ACHN (cell line): ENCODE measurements around the gene DYNC1H1.

Experiments
- DNase-seq: peaks from one replicate; pipeline ENCODE4 v3.0.0-alpha.2; 2015
- in situ Hi-C: cut with HindIII; loops from 2 replicates; pipeline ENCODE4 v1.10.0; 2017; ENCODE audit warnings: low sequenced_read_pairs, low pct_ligation_motif_present, low pct_unique_long_range_greater_than_20kb

Gene DYNC1H1

DNA sequence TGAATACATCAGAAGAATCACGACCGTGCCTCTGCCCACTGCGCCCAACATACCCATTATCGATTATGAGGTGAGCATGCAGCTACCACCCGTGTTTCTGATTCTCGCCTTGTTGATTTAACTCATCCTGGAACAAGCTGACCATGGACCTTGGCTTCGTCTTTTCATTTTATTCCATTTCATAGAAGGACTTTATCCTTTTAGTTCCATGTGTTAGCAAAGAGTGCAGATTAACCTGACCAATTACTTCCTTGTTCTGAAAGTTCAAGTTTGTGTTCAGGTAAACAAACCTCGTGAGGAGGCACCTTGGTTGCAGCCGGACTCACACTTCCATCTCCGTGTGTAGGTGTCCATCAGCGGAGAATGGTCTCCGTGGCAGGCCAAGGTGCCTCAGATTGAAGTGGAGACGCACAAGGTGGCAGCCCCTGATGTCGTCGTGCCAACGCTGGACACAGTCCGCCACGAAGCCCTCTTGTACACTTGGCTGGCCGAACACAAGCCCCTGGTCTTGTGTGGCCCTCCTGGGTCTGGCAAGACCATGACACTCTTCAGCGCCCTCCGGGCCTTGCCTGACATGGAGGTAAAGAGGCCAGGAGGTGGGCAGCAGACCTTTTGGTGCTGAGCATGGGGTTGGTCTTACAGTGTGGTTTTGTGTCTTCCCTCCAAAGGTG lies 52.2 kb downstream of the DYNC1H1 start:
- no peak for DNase-seq
- in situ Hi-C loops, result no loop called here

DNA sequence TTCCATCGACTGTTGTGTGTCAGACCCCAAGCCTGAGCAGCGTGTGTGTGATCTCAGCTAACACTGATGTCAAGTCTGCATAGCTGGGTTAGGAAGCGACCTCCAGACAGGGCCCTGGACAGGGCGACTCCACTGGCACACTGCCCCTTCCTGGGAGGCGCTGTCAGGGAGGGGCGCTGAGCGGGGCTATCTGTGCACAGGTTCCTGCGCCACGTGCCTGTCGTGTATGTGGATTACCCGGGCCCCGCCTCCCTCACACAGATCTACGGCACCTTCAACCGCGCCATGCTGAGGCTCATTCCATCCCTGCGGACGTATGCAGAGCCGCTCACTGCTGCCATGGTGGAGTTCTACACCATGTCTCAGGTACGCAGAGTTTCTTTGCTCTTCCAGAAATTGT lies 53.9 kb downstream of the DYNC1H1 start:
- in situ Hi-C loops, result no loop called here
- DNase-seq, result no peak

DNA sequence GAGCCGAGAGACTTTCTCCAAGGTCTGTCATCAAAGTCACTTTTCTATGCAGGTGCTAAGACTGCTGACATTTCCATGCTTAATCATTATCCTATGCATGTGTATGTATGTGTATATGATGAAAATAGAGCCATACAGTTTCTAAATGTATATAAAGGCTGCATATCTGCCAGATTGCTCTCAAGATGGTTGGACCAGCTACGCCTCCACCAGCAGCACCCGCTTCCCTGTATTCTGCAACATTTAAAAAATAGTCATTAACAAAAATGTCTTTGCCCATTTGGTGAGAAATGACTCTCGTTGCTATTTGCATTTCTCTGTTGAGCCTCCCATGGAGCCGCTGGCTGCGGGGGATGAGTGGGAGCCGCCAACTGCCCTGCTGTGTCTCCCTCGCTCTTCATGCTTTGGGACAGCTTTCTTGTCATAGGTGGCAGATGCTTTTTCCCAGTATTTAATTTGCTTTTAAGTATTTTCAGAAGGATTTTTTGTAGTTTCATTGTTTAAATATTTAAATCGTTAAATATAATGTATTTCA lies 54.7 kb downstream of the DYNC1H1 start:
- in situ Hi-C loops, result no loop called here

DNA sequence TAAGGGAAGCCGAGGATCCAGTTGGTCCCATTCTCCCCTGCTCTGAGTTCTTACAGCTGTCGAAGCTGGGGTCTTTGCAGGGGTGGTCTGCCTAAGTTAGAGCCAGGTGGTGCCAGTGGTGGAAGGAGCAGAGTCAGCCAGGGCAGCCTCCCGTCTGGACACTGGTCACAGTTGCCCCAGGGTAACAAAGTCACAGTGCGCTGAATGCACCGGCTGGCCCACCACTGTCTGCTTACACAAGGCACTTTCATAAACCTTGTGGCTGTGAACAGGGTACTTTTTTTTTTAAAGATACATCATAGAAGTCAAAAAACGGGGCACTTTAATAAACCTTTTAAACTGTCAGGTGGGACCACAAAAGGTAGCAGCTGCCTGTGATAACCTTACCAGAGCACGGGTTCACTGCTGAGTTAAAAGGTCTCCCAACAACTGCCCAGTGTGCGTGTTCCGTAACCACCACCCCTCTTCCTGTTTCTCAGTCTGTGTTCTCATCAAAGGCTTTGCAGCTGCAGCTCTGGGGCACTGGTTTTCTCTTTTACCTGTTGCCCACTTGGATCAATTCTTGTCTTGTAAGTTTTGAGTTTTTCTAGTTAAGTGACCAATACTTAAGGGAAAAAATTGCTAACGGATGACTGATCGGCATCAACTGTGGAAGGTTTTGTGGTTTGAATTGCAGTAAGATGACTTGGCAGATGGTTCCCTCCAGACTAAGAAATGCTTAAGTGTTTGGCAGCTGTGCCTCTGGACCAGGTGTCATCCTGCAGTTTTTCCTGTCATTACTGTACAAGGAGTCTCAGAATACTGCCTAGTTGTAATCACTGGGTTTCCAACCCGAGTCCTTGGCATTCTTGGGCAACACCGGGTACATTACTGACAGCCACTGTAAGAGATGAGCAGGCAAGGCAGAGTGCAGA lies 55.9 kb downstream of the DYNC1H1 start:
- in situ Hi-C loops, result no loop called here
- DNase-seq, result peak; percentile 95

More for the DNA sequence above, 54.7 kb downstream of the DYNC1H1 start:
- no peak for DNase-seq

DNA sequence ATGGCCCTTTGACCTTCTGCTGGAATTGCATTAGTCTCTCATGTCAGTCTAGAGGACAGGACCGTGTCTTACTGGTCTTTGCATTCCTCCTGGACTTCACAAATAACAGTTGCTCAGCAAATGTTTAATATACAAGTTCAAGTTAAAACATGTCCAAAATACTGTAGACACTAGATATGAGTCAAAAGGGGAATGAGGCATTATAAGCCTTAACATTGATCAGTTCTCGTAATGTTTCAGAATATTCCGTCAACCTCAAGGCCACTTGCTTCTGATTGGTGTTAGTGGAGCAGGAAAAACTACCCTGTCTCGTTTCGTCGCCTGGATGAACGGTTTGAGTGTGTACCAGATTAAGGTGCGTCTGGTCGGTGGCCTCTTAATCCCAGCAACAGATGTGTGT lies 62.6 kb downstream of the DYNC1H1 start:
- in situ Hi-C loops, result no loop called here
- no peak for DNase-seq

DNA sequence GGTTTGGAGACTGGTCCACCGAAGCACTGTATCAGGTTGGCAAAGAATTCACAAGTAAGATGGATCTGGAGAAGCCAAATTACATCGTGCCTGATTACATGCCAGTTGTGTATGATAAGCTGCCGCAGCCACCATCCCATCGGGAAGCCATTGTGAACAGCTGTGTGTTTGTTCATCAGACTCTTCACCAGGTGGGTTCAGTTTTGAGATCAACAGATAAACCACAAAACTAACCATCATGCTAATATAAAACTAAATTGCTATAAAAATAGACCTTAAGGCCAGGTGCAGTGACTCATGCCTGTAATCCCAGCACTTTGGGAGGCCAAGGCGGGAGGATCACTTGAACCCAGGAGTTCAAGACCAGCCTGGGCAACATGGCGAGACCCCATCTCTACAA lies 63.6 kb downstream of the DYNC1H1 start:
- no peak for DNase-seq
- in situ Hi-C loops, result no loop called here

DNA sequence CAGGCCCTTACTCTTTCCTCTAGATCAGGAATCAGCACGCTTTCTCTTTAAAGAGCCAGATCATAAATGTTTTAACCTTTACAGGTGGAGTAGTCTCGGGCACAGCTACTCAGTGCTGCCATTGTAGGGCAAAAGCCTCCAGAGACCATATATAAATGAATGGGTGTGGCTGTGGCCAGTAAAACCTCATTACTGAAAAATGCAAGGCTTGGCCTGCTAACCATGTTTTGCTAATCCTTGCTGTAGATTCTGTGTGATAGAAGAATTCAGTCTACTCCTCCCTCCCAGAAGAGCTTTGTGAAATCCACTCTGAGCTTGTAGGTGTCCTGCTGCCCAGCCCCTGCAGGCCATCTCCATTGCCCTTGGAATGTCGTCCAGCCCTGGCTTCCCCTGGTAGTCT lies 64.4 kb downstream of the DYNC1H1 start:
- in situ Hi-C loops, result no loop called here
- no peak for DNase-seq

DNA sequence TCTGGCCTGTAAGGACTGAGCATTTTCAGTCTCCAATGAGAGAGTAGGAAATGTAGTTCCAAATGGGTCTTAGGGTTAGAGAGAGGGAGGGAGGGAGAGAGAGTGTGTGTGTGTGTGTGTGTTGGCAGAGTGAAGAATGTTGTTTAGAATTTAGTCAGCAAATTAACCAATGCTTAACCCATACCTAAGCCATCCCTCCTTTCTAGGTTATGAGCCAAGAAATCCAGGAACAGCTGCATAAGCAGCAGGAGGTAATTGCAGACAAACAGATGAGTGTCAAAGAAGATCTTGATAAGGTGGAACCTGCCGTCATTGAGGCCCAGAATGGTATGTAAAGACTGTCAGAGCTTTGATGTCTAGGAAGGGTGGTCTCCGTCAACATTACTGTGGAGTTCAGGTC lies 65.6 kb downstream of the DYNC1H1 start:
- no peak for DNase-seq
- in situ Hi-C loops, result no loop called here

DNA sequence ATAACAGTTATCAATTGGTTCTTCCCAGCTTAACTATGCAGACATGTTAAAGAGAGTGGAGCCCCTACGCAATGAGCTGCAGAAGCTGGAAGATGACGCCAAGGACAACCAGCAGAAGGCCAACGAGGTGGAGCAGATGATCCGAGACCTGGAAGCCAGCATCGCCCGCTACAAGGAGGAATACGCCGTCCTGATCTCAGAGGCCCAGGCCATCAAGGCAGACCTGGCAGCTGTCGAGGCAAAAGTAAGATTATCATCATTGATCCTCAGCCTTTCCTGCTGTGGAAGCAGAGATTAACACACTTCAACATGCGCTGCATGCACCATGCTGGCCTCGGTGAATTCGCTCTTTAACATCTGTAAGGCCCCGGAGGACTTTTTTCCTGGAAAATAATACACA lies 68.9 kb downstream of the DYNC1H1 start:
- DNase-seq, result no peak
- in situ Hi-C loops, result no loop called here

DNA sequence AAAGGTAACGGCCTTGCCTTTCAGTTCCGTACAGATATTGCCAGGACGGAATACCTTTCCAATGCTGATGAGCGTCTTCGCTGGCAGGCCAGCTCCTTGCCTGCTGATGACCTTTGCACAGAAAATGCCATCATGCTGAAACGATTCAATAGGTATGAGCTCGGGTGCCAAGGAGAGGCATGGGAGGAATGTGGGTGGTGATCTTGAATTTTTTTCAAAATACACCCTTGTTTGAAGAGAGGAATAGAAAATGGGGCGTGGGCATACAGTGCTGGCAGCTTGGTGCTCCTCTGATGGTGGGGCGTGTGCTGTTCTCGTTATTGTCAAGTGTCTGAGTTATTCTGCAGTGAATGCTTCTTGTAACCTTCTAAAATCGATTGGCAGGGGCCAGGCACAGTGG lies 69.9 kb downstream of the DYNC1H1 start:
- DNase-seq, result peak; percentile 8
- in situ Hi-C loops, result no loop called here

DNA sequence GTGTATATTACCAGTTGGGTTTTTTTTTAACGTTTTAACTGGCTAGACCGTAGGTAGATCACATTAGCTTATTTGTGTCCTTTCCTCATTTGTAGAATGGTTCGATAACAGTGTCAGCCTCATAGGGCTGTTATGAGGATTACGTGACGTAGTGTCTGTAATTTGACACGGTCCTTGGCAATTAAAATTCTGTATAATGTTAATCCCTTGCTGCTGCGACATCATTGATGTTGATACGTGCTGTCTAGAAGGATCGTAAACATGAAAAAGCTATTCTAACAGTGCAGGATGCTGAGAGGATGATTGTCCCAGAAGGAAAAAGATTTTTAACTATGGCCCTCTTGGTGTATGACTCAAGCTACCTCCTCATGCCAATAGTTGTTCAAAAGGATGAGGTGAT lies 71.5 kb downstream of the DYNC1H1 start:
- no peak for DNase-seq

DNA sequence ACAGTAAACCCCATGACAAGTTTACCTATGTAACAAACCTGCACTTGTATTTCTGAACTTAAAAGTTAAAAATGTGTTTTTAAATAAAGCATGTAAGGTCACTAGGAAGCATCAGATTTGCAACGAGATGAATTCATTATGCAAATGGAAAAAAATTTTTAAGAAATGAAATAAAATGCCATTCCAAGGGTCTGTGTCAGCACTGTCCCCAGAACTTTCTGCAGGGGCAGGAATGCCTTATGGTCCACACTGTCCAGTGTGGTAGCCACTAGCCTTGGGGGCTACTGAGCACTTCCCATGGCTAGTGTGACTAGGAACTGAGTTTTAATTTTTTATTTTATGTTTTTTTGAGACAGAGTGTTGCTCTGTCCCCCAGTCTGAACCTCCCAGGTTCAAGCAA lies 73.3 kb downstream of the DYNC1H1 start:
- in situ Hi-C loops, result no loop called here
- DNase-seq, result no peak

More for the DNA sequence above, 71.5 kb downstream of the DYNC1H1 start:
- in situ Hi-C loops, result no loop called here

DNA sequence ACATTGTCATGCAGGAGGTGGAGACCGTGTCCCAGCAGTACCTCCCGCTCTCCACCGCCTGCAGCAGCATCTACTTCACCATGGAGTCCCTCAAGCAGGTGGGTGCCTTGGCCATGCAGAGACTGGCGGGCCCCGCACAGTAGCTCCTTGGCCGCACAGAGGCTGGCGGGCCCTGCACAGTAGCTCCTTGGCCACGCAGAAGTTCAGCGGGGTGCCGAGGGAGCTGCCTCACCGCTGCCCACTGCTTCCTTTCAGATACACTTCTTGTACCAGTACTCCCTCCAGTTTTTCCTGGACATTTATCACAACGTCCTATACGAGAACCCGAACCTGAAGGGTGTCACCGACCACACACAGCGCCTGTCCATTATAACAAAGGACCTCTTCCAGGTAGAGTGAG lies 74.8 kb downstream of the DYNC1H1 start:
- in situ Hi-C loops, result no loop called here
- DNase-seq, result no peak

DNA sequence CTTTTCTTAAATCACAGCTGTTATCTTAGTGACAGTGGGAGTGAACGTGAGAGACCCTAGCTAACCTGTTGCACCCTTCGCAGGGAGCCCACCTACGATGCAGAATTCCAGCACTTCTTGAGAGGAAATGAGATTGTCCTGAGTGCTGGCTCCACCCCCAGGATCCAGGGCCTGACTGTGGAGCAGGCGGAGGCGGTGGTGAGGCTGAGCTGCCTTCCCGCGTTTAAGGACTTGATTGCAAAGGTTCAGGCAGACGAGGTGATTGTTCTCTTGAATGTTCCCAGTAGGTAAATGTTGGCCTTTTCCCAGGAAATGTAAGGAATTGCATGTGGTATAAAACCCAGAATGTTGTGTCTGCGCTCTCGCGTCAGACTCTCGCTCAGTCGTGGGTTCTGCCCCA lies 75.8 kb downstream of the DYNC1H1 start:
- no peak for DNase-seq
- in situ Hi-C loops, result no loop called here

DNA sequence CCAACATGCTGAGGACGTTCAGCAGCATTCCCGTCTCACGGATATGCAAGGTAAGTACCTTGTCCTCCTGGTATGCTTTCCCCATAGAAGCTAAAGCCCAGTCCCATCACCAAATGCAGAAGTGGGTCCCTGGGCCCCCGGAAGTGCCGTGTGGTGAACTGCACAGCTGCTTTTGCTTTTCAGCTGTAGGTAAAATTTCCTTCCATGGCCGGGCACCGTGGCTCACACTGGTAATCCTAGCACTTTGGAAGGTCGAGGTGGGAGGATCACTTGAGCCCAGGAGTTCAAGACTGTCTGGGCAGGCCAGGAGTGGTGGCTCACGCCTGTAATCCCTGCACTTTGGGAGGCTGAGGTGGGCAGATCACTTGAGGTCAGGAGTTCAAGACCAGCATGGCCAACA lies 78.3 kb downstream of the DYNC1H1 start:
- DNase-seq, result no peak
- in situ Hi-C loops, result no loop called here

DNA sequence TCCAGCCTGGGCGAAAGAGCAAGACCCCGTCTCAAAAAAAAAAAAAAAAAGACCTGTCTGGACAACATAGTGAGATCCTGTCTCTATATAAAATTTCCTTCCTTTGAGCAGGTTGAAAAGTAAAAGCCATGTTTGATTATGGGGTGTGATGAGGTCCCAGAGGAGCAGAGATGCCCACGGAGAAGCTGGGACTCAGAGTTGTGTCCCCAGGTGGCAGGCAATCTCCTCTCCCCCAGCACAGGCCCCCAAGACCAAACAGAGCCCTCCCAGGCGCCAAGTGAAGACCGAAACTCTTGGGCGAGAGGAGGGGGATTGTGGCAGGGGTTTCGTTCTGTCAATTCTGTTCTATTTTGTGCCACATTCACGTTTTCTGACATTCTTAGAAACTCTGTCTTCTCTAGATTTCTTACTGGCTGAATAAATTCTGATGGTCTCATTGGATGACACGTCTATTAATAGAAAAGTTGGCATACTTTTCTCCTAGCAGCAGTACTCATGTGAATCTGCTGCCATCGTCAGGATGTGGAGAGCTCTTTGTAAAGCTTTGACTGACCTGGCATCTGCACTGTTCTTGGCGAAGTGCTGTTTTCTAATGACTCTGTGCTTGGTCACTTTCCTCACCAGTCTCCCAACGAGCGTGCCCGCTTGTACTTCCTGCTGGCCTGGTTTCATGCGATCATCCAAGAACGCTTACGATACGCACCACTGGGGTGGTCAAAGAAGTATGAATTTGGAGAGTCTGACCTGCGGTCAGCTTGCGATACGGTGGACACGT lies 79.1 kb downstream of the DYNC1H1 start:
- DNase-seq, result no peak
- in situ Hi-C loops, result no loop called here

DNA sequence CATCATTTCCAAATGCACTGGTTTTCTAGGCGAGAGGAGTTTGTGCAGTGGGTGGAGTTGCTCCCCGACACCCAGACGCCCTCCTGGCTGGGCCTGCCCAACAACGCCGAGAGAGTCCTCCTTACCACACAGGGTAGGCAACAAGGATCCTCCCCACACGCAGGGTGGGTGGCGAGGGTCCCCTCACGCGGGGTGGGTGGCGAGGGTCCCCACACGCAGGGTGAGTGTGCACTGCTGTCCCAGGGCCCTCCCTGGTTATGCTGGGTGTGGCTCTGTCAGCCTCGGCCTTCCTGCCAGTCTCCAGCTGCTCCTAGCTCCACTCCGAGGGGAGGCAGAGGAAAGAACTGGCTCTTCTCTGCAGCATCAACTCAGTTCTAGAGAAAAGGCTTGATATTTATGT lies 80.2 kb downstream of the DYNC1H1 start:
- in situ Hi-C loops, result no loop called here
- DNase-seq, result no peak

DNA sequence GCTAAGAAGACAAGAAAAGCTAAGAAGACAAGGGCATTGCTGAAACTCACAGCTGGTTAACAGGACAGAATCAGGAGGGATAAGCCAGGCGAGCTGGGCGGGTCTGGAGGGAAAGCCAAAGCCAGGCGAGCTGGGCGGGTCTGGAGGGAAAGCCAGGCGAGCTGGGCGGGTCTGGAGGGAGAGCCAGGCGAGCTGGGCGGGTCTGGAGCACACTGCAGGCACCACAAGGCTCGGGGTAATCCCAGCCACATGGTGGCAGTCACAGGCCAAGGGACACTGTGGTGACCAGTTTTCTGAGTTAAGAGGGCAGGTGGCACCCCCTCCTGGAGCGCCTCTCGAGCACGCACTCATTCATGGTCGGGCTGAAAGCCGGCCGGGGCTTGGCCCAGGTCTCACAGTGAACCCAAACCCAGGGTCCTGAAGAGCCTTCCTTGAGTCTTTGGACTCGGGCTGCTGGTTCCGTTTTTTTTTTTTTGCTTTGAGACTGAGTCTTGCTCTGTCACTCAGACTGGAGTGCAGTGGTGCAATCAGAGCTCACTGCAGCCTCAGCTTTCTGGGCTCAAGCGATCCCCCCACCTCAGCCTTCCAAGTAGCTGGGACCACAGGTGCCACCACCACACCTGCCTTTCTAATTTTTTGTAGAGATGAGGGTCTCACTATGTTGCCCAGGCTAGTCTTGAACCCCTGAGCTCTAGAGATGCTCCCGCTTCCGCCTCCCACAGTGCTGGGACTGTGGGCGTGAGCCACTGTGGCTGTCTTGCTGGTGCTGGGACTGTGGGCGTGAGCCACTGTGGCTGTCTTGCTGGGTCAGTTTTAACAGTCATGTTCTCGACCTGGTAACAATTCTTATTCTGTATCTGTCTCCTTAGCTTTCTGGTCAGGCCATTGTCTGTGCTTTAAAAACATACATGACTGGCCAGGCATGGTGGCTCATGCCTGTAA lies 82.2 kb downstream of the DYNC1H1 start:
- in situ Hi-C loops, result no loop called here

More for the DNA sequence above, 82.2 kb downstream of the DYNC1H1 start:
- peak; percentile 24 for DNase-seq
